Testis (tissue), 2 donors: ENCODE measurements around the gene GBE1.

Experiments
- POLR2A ChIP-seq: fragments of 450-650 bp; IDR thresholded peaks from one replicate; pipeline ENCODE4 v1.6.1; 2017; ENCODE audit warnings: antibody characterized with exemption, mild to moderate bottlenecking, moderate library complexity
- TF ChIP-seq, protein P1 (sequence below), 3 experiments: fragments of 450-650 bp in 2 of 3; fragments of 200-600 bp in 1 of 3; sonication (generic) in 1 of 3; IDR thresholded peaks; one replicate each; pipeline ENCODE4 v1.5.1; 2016 to 2019; ENCODE audit warnings: antibody characterized with exemption in 3 of 3, mild to moderate bottlenecking in 2 of 3, moderate library complexity in 1 of 3

DNA sequence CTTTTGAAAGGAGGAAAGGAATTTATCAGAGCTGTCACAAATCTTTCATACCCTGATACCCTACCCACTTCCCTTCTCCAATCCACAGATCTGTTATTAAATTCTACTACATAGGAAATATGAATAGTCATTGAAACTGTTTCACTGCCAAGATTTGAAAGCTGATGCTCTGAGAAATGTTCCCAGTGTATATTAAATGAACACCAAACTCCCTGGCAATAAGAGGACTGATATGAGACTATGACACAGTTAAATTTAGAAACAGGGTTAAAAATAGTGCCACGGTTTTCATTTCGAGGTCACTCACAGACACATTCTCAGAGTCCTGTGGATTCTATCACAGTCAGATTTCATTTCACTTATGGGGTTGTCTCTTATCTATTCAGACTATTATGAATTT, 27.2 kb upstream of the GBE1 start:
- TF ChIP-seq, protein P1, sequence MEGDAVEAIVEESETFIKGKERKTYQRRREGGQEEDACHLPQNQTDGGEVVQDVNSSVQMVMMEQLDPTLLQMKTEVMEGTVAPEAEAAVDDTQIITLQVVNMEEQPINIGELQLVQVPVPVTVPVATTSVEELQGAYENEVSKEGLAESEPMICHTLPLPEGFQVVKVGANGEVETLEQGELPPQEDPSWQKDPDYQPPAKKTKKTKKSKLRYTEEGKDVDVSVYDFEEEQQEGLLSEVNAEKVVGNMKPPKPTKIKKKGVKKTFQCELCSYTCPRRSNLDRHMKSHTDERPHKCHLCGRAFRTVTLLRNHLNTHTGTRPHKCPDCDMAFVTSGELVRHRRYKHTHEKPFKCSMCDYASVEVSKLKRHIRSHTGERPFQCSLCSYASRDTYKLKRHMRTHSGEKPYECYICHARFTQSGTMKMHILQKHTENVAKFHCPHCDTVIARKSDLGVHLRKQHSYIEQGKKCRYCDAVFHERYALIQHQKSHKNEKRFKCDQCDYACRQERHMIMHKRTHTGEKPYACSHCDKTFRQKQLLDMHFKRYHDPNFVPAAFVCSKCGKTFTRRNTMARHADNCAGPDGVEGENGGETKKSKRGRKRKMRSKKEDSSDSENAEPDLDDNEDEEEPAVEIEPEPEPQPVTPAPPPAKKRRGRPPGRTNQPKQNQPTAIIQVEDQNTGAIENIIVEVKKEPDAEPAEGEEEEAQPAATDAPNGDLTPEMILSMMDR (IDR thresholded peaks at IDR 0.05): no peak
- TF ChIP-seq POLR2A: no peak
